Transverse colon (tissue), 4 donors: ENCODE results near the gene CYP19A1. TPM values are rescaled to one million over a fixed set of nuclear protein-coding genes. Genes with fewer than 3 reads are reported as not detected.

ENCODE experiments used
- DNase-seq: peaks from one replicate; pipeline ENCODE4 v3.0.0-alpha.2; 2019
- H3K27ac ChIP-seq, 4 donors: fragments of 200-600 bp; sonication (generic); 2 replicates each; pipeline ENCODE4 v1.5.1; 2016 to 2018; ENCODE audit warnings: inconsistent platforms in 4 of 4
- H3K27me3 ChIP-seq: fragments of 200-600 bp; sonication (generic); 2 replicates; pipeline ENCODE4 v1.5.1; 2017; ENCODE audit warnings: inconsistent platforms
- H3K36me3 ChIP-seq, 4 donors: fragments of 200-600 bp; sonication (generic); 2 replicates each; pipeline ENCODE4 v1.5.1; 2017 to 2019; ENCODE audit warnings: inconsistent platforms in 4 of 4
- H3K4me1 ChIP-seq, 4 donors: fragments of 200-600 bp; sonication (generic); 2 replicates each; pipeline ENCODE4 v1.5.1; 2017 to 2020; ENCODE audit warnings: inconsistent platforms in 4 of 4
- H3K4me3 ChIP-seq, 4 donors: fragments of 200-600 bp; sonication (generic); 1 replicate in 1 of 4; 2 replicates in 3 of 4; pipeline versions ENCODE4 v1.5.1 to v1.6.1; 2017 to 2019; ENCODE audit warnings: inconsistent platforms in 4 of 4
- H3K9me3 ChIP-seq, 2 donors: fragments of 200-600 bp; sonication (generic); 2 replicates each; pipeline ENCODE4 v1.5.1; 2017 to 2019; ENCODE audit warnings: inconsistent platforms in 2 of 2
- CTCF ChIP-seq, 5 experiments: fragments of 200-600 bp in 3 of 5; fragments of 450-650 bp in 2 of 5; sonication (generic) in 3 of 5; IDR thresholded peaks; 1 replicate in 2 of 5; 2 replicates in 3 of 5; pipeline ENCODE4 v1.5.1; 2016 to 2017; ENCODE audit warnings: antibody characterized with exemption in 5 of 5, inconsistent platforms in 3 of 5, mild to moderate bottlenecking in 2 of 5, moderate library complexity in 1 of 5
- EP300 ChIP-seq: sonication (generic); formaldehyde crosslinking; IDR thresholded peaks from one replicate; pipeline ENCODE4 v1.6.1; 2017; ENCODE audit warnings: antibody characterized with exemption, low read depth
- POLR2A ChIP-seq: fragments of 450-650 bp; IDR thresholded peaks from one replicate; pipeline ENCODE4 v1.6.1; 2016; ENCODE audit warnings: antibody characterized with exemption, mild to moderate bottlenecking, moderate library complexity
- POLR2AphosphoS5 ChIP-seq, 3 donors: sonication (generic); formaldehyde crosslinking; IDR thresholded peaks; one replicate each; pipeline ENCODE4 v1.6.1; 2016; ENCODE audit warnings: antibody characterized with exemption in 3 of 3
- WGBS, 2 donors: methylation state at CpG; one replicate each; pipeline ENCODE4 v1.1.5; 2018; ENCODE audit warnings: low coverage in 1 of 2; 5-methylcytosine and 5-hydroxymethylcytosine counted together
- in situ Hi-C, 4 donors: fragments of 200-750 bp; cut with MboI; loops; one replicate each; pipeline versions ENCODE4 v1.15.0 to v1.15.1; 2017; ENCODE audit warnings: low sequenced_read_pairs in 3 of 4, low pct_ligation_motif_present in 1 of 4, low pct_unique_long_range_greater_than_20kb in 1 of 4
- intact Hi-C: fragments of 100-400 bp; cut with DNase I; formaldehyde crosslinking; loops from one replicate; pipeline ENCODE4 v1.15.1; 2023; ENCODE audit warnings: low total_unique reads
- total RNA-seq, 4 donors: library from RNA; depleted of rRNA; stranded (reverse); fragments of >200 nt; gene quantifications; one replicate each; pipeline ENCODE4 v1.1.0, GENCODE V29; 2016

Gene CYP19A1
- total RNA-seq, 4 donors from 2014 or later: not detected

- Histone ChIP-seq H3K27me3 (no peaks in the 10 kb centered on the region), H3K9me3 (no peaks in the 10 kb centered on the region), H3K27ac (no peak overlapping the region), H3K4me3 (no peak overlapping the region), H3K4me1 (no peaks in the 10 kb centered on the region), H3K36me3 (no peaks in the 10 kb centered on the region)
- in situ Hi-C loops: no loop called here
- TF ChIP-seq POLR2A: no peak
- no peak for TF ChIP-seq POLR2AphosphoS5 (IDR thresholded peaks at IDR 0.05)
- TF ChIP-seq EP300: no peak
- TF ChIP-seq CTCF (IDR thresholded peaks at IDR 0.05): no peak
- intact Hi-C loops: no loop called here
- DNase-seq: no peak
- WGBS, 2 donors: 29 to 70% methylated on average over 1 to 3 of the region's 3 CpGs
Measured at GRCh38 chr15:51218299-51218938, 120.0 kb downstream of the CYP19A1 start.

DNA sequence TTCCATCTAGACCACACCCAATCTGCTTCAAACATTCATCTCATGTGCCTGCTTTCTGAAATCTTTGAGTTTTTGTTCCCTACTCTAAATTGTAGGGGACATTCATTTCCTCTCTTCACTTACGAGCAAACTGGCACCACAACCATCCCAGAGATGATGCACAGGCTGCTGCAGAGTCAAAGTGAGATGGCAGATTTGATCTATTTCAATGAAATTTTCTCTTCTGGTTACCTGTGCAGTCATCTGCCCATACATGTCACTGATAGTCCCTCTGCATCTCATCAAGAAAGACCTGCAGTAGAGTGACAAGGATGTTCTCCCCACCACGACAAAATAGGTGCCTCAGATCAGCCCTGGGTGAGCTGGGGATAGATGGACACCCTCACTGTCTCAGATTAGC lies 125.5 kb downstream of the CYP19A1 start:
- no peak overlapping the region for H3K27ac ChIP-seq
- DNase-seq: no peak
- H3K27me3 ChIP-seq: no peaks in the 10 kb centered on the region
- intact Hi-C loops: loop anchor here (2.0 kb wide), 1 partner anchor 138 kb away; no protein-coding TSS in a partner anchor
- TF ChIP-seq POLR2A: no peak
- no peak for TF ChIP-seq EP300
- TF ChIP-seq CTCF (IDR thresholded peaks at IDR 0.05): no peak
- no peak for TF ChIP-seq POLR2AphosphoS5 (IDR thresholded peaks at IDR 0.05)
- no peaks in the 10 kb centered on the region for H3K36me3 ChIP-seq
- H3K9me3 ChIP-seq: no peaks in the 10 kb centered on the region
- in situ Hi-C loops: no loop called here
- H3K4me3 ChIP-seq: no peak overlapping the region
- 72 to 86% methylated on average over 1 to 2 of the region's 2 CpGs for WGBS, 2 donors
- H3K4me1 ChIP-seq: no peaks in the 10 kb centered on the region

DNA sequence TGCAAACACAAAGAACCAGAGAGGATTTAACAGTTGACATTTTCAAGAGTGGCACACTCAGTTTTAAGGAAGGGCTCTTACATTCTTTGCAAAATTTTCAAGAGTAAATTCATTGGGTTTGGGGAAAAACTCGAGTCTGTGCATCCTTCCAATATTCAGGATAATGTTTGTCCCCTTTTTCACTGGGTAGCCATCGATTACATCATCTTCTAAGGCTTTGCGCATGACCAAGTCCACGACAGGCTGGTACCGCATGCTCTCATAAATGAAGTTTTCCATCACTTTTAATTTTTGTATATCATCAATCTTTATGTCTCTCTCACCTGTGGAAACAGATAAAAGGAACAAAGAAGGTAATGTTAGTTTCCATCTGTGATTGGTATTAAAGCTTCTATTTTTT lies 126.2 kb downstream of the CYP19A1 start:
- WGBS, 2 donors: 77 to 83% methylated on average over 5 of the region's 5 CpGs
- Histone ChIP-seq H3K9me3 (no peaks in the 10 kb centered on the region), H3K36me3 (no peaks in the 10 kb centered on the region), H3K4me3 (no peak overlapping the region), H3K27me3 (no peaks in the 10 kb centered on the region), H3K4me1 (no peaks in the 10 kb centered on the region), H3K27ac (no peak overlapping the region)
- DNase-seq: no peak
- intact Hi-C loops (loop anchor here (2.0 kb wide), 1 partner anchor 137 kb away; no protein-coding TSS in a partner anchor), in situ Hi-C loops (no loop called here)
- no peak for TF ChIP-seq CTCF (IDR thresholded peaks at IDR 0.05)
- no peak for TF ChIP-seq POLR2AphosphoS5 (IDR thresholded peaks at IDR 0.05)
- no peak for TF ChIP-seq POLR2A
- TF ChIP-seq EP300: no peak

DNA sequence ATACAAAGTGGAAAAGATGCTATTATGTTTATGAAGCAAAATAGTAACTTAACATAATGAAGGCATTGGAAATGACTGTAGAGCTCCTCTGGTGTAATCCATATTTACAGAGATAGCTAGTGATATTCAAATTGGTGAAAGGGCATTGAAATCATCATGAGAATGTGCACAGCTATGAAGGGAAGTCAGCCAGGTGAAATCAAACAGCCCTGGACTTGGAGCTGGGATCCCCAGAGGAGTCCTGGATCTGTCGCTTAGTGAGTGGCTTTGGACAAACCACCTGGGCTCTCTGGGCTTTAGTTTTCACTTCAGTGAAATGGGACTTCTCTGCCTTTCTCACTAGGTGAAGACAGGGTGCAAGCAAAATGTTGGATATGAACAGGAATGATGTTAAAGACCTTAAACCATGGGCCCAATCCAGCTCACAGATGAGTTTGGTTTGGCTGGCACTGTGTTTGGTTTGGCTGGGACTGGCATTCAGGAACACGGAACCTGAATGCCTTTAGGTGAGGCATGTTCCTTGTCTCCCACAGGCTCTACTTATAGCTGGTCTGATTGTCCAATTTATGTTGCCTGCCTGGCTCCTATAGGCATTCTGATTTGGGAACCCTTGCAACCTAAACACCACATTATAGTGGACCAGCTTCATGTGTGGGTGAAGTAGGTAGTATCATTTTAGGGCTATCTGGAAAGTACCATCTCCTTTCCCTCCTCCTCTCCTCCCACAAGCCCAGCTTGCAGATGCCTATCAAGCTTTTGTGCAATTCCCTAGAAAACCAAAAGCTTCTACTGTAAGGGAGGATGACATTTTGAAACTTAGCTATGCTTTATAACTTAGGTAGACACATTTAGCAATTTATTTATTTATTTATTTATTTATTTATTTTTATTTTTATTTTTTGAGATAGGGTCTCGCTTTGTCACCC lies 133.1 kb downstream of the CYP19A1 start:
- no peaks in the 10 kb centered on the region for H3K4me1 ChIP-seq
- no peak for DNase-seq
- intact Hi-C loops (no loop called here), in situ Hi-C loops (no loop called here)
- H3K27me3 ChIP-seq: peaks cover 3% of the 10 kb centered on the region
- H3K4me3 ChIP-seq: no peak overlapping the region
- H3K27ac ChIP-seq: no peak overlapping the region
- WGBS, 2 donors: 81% methylated on average over 3 of the region's 3 CpGs; no CpG with 5 or more reads in 1 of the 2 donors
- H3K36me3 ChIP-seq: no peaks in the 10 kb centered on the region
- H3K9me3 ChIP-seq: no peaks in the 10 kb centered on the region
- TF ChIP-seq POLR2AphosphoS5 (IDR thresholded peaks at IDR 0.05) (no peak), EP300 (no peak), POLR2A (no peak), CTCF (IDR thresholded peaks at IDR 0.05) (no peak)
